OCI-LY3 (cell line): Measurements from ENCODE around the gene TUBA1C.
"Not testable (repeated sequence)": the region's sequence is repeated elsewhere in the genome, so short reads cannot be mapped to it uniquely, and the experiment has no call there.

Experiments used
- H2AFZ ChIP-seq: fragments of 200-600, 300-600 bp; shearing (Covaris generic); 2 replicates; pipeline ENCODE4 v1.6.0; 2014; ENCODE audit warnings: antibody characterized with exemption, low read depth, low read length
- H3K27ac ChIP-seq: fragments of 200-600, 300-600 bp; sonication (generic); 2 replicates; pipeline ENCODE4 v1.5.1; 2014; ENCODE audit warnings: mild to moderate bottlenecking, low read length, moderate library complexity, mixed read lengths
- H3K27me3 ChIP-seq: fragments of 200-600, 300-600 bp; sonication (generic); 2 replicates; pipeline ENCODE4 v1.6.1; 2014; ENCODE audit warnings: low read depth, low read length, mixed read lengths
- H3K36me3 ChIP-seq: fragments of 200-600, 300-600 bp; sonication (generic); replicated peaks from 2 replicates; pipeline ENCODE3; 2014; ENCODE audit warnings: low read depth, low read length, mixed read lengths
- H3K4me1 ChIP-seq: fragments of 300-600, 200-600 bp; sonication (generic); 2 replicates; pipeline ENCODE4 v1.6.1; 2014; ENCODE audit warnings: low read length, mixed read lengths
- H3K4me2 ChIP-seq: fragments of 200-600, 300-600 bp; sonication (generic); 2 replicates; pipeline ENCODE4 v1.6.1; 2014; ENCODE audit warnings: low read length, mixed read lengths
- H3K4me3 ChIP-seq: fragments of 300-600, 200-600 bp; sonication (generic); 2 replicates; pipeline ENCODE4 v1.5.1; 2014; ENCODE audit warnings: antibody characterized with exemption, mild to moderate bottlenecking, low read length, moderate library complexity
- H3K79me2 ChIP-seq: fragments of 300-600, 200-600 bp; shearing (Covaris generic); 2 replicates; pipeline ENCODE4 v1.6.1; 2014; ENCODE audit warnings: mild to moderate bottlenecking, low read length, mixed read lengths
- H3K9ac ChIP-seq: fragments of 300-600, 200-600 bp; shearing (Covaris generic); 2 replicates; pipeline ENCODE4 v1.6.0; 2014; ENCODE audit warnings: mild to moderate bottlenecking, low read length, moderate library complexity
- H3K9me3 ChIP-seq: fragments of 200-600, 300-600 bp; shearing (Covaris generic); 2 replicates; pipeline ENCODE4 v1.6.1; 2014; ENCODE audit warnings: low read length, mixed read lengths; ENCODE audit not compliant: insufficient read depth
- H4K20me1 ChIP-seq: fragments of 200-600, 300-600 bp; sonication (generic); 2 replicates; pipeline ENCODE4 v1.6.1; 2016; ENCODE audit warnings: low read length, mixed read lengths; ENCODE audit not compliant: insufficient read depth
- EZH2phosphoT487 ChIP-seq: fragments of 200-600 bp; shearing (Covaris generic); IDR thresholded peaks from 2 replicates; pipeline ENCODE4 v1.6.1; 2018; ENCODE audit warnings: antibody characterized with exemption, mixed run types, low read depth
- TF ChIP-seq, protein P1 (sequence below): fragments of 200-600, 300-600 bp; sonication (generic); IDR thresholded peaks from 2 replicates; pipeline ENCODE4 v1.5.1; 2014; ENCODE audit warnings: antibody characterized with exemption, low read length, low read depth

TUBA1C gene

DNA sequence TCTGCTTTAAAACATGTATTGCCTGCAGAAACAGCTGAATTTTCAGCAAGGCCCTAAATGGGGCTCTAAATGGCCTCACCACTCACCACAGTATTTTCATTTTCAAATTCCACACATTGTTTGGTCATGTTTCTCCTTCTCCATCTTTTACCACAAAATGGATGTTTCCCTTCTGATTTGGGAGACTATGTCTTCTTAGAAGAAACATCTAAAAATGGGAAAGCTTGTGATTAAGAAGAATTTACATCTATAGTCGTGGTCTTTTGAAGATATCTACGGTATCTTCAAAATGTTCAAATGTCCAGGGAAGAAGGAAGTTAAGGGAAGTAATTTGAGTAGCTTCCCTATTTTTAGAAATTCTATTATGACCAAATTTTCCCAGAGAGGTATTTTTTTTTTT, 20.7 kb upstream of the TUBA1C start:
- Histone ChIP-seq H3K9ac (no peak overlapping the region), H3K79me2 (no peaks in the 10 kb centered on the region), H3K27me3 (no peaks in the 10 kb centered on the region), H3K4me3 (no peak overlapping the region), H3K4me2 (no peak overlapping the region), H3K4me1 (no peaks in the 10 kb centered on the region), H4K20me1 (no peaks in the 10 kb centered on the region), H3K27ac (no peak overlapping the region), H3K9me3 (no peaks in the 10 kb centered on the region), H2AFZ (no peak overlapping the region), H3K36me3 (no peaks in the 10 kb centered on the region)
- no peak for TF ChIP-seq EZH2phosphoT487
- TF ChIP-seq, protein P1, sequence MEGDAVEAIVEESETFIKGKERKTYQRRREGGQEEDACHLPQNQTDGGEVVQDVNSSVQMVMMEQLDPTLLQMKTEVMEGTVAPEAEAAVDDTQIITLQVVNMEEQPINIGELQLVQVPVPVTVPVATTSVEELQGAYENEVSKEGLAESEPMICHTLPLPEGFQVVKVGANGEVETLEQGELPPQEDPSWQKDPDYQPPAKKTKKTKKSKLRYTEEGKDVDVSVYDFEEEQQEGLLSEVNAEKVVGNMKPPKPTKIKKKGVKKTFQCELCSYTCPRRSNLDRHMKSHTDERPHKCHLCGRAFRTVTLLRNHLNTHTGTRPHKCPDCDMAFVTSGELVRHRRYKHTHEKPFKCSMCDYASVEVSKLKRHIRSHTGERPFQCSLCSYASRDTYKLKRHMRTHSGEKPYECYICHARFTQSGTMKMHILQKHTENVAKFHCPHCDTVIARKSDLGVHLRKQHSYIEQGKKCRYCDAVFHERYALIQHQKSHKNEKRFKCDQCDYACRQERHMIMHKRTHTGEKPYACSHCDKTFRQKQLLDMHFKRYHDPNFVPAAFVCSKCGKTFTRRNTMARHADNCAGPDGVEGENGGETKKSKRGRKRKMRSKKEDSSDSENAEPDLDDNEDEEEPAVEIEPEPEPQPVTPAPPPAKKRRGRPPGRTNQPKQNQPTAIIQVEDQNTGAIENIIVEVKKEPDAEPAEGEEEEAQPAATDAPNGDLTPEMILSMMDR = no peak

DNA sequence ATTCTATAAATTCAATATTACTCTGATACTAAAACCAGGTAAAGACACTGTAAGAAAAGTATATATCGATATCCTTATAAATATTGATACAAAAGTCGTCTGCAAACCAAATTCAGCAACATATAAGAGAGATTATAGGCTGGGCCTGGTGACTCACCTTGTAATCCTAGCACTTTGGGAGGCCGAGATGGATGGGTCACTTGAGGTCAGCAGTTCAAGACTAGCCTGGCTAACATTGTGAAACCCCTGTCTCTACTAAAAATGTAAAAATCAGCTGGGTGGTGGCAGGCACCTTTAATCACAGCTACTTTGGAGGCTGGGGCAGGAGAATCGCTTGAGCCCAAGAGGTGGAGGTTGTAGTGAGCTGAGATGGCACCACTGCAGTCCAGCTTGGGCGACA, 13.5 kb upstream of the TUBA1C start:
- H3K4me3 ChIP-seq = no peak overlapping the region
- H3K4me1 ChIP-seq = no peaks in the 10 kb centered on the region
- H3K27me3 ChIP-seq = no peaks in the 10 kb centered on the region
- H2AFZ ChIP-seq = no peak overlapping the region
- H3K79me2 ChIP-seq = no peaks in the 10 kb centered on the region
- no peak overlapping the region for H3K9ac ChIP-seq
- no peaks in the 10 kb centered on the region for H3K9me3 ChIP-seq
- H3K27ac ChIP-seq = no peak overlapping the region
- H3K4me2 ChIP-seq = no peak overlapping the region
- no peaks in the 10 kb centered on the region for H3K36me3 ChIP-seq
- no peaks in the 10 kb centered on the region for H4K20me1 ChIP-seq
- TF ChIP-seq EZH2phosphoT487 = no peak
- TF ChIP-seq, protein P1 = no peak

DNA sequence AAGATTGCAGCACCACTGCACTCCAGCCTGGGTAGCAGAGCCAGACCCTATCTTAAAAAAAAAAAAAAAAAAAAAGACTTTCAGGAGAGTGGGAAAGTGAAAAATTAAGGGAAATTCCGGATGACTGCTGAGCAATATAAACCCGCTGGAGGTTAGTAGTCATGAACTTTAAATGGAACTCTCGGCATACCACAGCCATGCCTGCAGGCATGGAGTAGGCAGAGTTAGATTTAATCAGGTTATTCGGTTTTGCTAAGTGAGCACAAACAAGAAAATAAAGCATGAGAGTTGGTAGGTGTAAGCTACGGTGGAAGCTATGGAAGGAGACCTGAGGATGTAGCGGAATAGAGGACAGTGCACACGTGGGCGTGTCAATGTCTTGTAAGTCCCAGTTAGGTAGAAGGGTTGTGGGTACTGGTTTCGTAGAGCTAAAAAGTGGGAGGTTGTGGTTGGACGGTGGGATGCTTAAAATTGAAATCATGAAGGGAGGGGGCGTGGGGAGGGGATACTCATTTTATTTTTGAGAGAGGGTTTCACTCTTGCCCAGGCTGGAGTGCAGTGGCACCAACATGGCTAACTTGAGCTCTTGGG, 11.8 kb upstream of the TUBA1C start:
- Histone ChIP-seq H3K27me3 (no peaks in the 10 kb centered on the region), H3K4me1 (no peaks in the 10 kb centered on the region), H3K36me3 (no peaks in the 10 kb centered on the region), H3K27ac (no peak overlapping the region), H2AFZ (no peak overlapping the region), H3K9me3 (no peaks in the 10 kb centered on the region), H3K4me2 (no peak overlapping the region), H4K20me1 (no peaks in the 10 kb centered on the region), H3K9ac (no peak overlapping the region), H3K79me2 (no peaks in the 10 kb centered on the region), H3K4me3 (no peak overlapping the region)
- TF ChIP-seq, protein P1 = no peak
- no peak for TF ChIP-seq EZH2phosphoT487

DNA sequence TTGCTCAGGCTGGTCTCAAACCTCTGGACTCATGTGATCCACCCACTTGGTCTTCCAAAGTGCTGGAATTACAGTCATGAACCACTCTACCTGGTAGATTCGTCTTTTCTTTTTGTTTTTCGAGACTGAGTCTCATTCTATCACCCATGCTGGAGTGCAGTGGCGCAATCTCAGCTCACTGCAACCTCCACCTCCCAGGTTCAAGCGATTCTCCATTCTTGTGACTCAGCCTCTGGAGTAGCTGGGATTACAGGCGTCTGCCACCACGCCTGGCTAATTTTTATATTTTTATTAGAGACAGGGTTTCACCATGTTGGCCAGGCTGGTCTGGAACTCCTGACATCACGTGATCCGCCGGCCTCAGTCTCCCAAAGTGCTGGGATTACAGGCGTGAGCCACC, 9.4 kb upstream of the TUBA1C start:
- H3K4me1 ChIP-seq, H3K36me3 ChIP-seq, H3K4me3 ChIP-seq, H4K20me1 ChIP-seq, H3K27ac ChIP-seq, H3K79me2 ChIP-seq, H3K9ac ChIP-seq, H3K4me2 ChIP-seq, H2AFZ ChIP-seq, H3K27me3 ChIP-seq, H3K9me3 ChIP-seq: not testable (repeated sequence)
